NCI-H510A treated with DMSO at 0.1 percent for 48 hours (cell line): ENCODE results near the gene TMTC2.
A peak's percentile ranks its signal among the peaks of the same experiment; 100 is the strongest.

Experiments
- DNase-seq: peaks from one replicate; lab custom pipeline; 2025; lab: John Stamatoyannopoulos, UW

Gene TMTC2

GRCh38 chr12:83015390-83016217, 328.9 kb downstream of the TMTC2 start:
- peak; percentile 23 for DNase-seq

DNA sequence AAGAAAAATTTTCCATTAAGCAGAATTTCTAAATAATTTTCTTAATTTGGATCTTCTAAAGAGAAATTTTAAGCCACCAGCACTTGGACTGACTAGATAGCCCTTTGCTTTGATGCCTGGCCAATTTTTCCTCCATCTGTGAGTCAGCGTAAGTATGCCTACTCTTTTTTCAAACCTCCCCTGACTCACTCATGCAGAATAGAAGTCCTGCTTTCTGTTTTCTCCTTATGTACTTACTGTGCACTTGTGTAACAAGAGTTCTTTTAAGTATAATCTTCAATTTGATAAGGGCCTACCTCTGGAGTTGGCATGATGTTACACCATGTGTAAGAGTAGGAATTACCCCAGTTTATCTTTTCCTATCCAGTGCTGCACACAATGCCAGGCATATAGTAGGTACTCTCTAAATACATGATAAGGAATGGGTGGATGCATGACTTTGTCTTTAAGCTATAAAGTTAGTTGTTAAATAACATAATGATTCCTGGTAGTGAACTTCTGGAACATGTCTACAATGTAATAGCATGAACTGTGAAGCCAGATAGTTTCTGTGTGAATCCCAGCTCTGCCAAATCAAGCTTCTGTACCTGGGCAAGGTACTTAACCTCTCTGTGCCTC, 329.6 kb downstream of the TMTC2 start:
- DNase-seq: peak; percentile 25

GRCh38 chr12:83016991-83017390, 330.3 kb downstream of the TMTC2 start:
- DNase-seq: no peak

DNA sequence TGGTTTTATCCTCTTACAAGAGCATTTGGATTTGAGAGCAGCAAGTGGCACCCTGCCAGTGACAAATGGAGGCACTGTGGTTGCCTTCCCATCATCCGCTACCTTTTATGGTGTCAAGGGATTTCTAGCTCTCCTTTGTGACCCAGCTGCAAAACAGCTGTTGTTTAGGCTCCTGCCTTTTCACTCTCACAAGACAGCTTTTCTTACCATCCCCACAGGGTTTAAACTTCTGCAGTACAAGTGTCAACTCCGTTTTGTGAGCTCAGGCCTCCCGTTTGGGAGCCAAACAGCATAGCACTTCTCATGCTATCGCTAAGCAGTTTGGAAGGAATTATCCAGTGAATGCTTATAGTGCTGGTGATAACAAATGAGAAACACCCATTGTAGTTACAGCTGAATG, 331.4 kb downstream of the TMTC2 start:
- no peak for DNase-seq

DNA sequence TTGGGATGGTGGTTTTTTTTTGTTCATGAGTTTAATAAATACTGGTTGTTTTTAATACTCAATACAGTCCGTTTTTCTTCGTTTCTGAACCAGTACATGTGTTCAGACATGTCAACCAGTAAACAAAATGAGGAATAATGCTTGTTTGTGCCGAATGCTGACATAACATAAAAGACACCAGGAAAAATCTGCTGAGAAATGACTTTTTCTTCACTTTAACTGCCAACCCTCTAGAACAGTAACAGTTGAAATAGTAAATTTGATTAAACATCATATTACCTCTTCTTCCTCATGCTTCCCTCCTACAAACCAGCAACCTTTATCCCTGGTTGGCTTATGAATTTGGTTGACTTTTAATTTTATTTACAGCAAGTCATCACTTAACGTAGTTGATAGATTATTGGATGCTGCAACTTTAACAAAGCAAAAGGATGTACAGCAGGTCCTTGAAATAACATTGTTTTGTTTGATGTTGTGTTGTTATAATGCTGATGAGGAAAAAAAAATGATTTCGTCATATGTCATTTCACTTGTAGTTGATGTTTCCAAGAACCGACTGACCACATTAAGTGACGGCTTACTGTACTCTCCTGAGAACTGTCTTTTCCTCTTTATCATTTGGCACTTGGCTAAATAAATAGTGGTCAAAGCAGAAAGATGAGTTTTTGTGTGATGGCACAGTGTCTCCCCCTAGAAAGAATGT, 340.5 kb downstream of the TMTC2 start:
- DNase-seq: no peak

DNA sequence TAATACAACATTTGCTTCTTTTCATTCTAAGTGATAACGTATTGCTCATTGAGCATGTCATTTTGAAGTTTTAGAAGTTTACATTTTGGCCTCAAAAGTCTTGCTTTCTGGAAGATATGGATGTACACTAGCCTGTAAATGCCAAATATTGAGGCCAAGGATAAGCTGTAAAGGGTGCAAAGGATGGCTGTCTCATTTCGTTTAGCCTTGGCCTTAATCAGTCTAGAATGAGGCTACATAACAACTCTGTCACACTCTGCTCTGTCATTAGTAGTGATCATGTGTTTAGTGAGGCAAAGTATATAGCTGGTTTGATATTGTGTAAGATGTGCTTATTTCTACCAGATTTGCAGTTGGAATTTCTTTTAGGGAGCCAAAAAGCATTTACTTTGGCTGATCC, 344.5 kb downstream of the TMTC2 start:
- no peak for DNase-seq

- no peak for DNase-seq
Observed at GRCh38 chr12:83036847-83037246, 350.1 kb downstream of the TMTC2 start.

GRCh38 chr12:83039413-83039812, 352.7 kb downstream of the TMTC2 start:
- no peak for DNase-seq

GRCh38 chr12:83040339-83040738, 353.6 kb downstream of the TMTC2 start:
- no peak for DNase-seq

DNA sequence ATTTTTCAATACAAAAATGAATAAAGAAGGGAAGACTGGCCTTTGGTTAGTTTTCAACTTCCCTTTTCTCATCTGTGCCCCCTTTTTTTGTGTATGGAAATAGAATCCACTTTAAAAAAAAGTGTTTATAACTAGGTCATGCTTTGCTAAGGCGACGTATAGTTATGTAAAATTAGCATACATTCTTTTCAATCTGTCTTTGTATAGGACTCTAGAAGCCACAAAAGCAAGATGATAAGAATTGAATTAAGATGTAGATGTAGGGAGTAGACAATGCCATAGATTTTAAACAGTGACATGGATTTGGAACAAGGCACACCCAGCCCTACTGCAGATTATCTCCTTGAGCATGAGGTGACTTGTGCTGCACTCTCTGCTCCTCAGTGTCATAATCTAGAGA, 354.3 kb downstream of the TMTC2 start:
- no peak for DNase-seq

GRCh38 chr12:83042441-83043200, 355.9 kb downstream of the TMTC2 start:
- no peak for DNase-seq

GRCh38 chr12:83044736-83045135, 358.0 kb downstream of the TMTC2 start:
- DNase-seq: no peak

GRCh38 chr12:83046019-83046418, 359.3 kb downstream of the TMTC2 start:
- DNase-seq: no peak

DNA sequence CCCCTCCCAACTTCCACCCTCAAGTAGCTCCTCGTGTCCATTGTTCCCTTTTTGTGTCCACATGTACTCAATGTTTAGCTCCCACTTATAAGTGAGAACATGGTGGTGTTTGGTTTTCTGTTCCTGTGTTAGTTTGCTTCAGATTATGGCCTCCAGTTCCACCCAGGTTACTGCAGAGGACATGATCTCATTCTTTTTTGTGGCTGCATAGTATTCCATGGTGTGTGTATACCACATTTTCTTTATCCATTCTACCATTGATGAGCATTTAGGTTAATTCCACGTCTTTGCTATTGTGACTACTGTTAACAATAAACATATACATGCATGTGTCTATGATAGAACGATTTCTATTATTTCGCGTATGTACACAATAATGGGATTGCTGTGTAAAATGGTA, 362.6 kb downstream of the TMTC2 start:
- no peak for DNase-seq

- DNase-seq: no peak
Observed at GRCh38 chr12:83052890-83053541, 366.3 kb downstream of the TMTC2 start.

GRCh38 chr12:83057436-83057835, 370.7 kb downstream of the TMTC2 start:
- no peak for DNase-seq

GRCh38 chr12:83059107-83059506, 372.4 kb downstream of the TMTC2 start:
- DNase-seq: no peak

DNA sequence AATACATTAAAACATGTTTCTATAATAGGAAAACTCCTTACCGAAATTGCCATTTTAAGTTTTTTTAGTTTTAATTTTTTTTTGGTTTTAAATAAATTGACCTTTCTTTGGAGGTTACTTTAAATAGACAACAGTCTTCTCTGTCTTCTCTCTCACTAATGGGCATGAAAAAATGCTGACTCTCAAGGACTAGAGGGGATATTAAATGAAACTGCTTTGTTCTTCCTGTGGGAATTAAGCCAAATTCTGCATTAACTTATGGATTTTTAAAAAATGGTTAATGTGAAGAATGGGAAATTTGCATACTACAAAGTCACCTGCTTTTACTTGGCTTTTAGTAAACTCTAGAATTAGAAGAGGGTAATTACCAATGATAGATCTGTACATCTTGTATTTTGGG, 378.9 kb downstream of the TMTC2 start:
- DNase-seq: no peak

DNA sequence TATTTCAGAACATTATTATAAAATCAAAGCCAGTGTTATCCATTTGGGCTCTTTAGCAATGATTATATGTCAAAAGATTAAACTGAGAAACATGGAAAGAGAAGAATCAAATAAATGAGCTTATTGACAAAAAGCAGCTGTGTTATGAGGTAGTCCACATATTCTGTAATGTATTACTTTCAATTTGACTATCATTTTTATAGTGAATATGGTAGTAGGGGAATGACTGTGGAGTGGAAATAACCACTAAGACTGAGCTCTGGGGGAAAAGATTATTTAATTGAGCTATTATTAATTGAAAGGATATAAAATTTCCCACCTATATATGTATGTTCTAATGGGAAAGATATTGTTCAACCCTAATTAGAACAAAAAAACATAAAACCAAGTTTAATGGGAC, 381.3 kb downstream of the TMTC2 start:
- DNase-seq: no peak

DNA sequence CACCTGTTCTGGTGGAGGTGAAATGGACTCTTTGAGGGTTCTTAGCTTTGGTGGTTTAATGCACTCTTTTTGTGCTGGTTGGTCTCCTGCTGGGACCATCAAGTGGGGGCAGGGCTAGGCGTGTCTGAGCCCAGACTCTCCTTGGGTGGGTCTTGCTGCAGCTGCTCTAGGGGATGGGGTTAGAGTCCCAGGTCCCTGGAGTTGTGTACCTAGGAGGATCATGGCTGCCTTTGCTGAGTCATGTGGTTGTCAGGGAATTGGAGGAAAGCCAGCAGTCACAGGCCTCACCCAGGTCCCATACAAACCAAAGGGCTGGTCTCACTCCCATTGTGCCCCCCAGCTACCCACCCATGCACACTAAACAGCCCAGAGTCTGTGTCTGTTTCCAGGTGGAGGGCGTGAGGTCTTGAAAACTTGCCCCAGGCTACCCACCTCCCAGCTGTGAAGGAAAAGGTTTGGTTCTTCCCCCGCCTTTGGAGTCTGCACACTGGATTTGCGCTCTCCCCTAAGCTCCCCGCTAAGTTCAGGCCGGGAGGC, 387.7 kb downstream of the TMTC2 start:
- DNase-seq: no peak

DNA sequence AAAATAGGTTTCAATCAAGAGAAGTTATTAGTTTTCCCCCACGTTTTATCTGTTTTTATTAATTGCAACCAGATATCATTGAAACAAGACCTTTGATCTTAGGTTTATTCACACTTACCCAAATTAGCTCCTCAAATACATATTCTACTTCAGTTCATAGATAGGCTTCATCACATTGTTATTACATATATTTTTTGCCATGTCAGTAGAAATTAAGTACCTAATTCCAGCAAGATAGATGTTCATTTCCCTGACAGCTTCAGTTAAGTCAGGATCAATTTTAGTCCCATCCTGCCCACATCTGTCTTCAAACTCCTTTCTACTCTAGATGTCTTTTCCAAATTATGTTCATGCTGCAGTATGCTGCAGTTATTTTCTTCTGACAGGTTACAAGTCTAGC, 388.8 kb downstream of the TMTC2 start:
- no peak for DNase-seq

DNA sequence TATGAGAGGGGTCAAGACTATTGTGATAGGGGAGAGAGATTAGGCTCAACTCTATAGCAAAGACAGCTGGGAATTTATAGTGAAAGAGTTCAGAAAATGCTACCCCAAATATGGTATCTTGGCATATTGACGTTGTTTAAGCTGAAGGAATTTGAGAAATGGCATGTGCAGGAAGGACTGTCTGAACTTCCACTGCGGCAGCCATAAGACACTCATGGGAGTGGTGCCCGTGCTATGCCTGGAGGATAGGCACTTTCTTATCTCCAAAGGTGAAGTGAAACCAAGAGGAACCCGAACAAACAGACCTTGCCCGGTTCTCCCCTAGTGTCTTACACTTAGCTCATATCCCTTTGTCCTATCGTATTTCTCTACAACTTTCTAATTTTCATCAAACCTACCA, 390.3 kb downstream of the TMTC2 start:
- no peak for DNase-seq
